Thyroid gland (tissue), 4 donors: ENCODE results near the gene HSD17B1.

Source experiments
- POLR2A ChIP-seq, 2 donors: fragments of 450-650 bp; IDR thresholded peaks; one replicate each; pipeline ENCODE4 v1.6.1; 2017; ENCODE audit warnings: antibody characterized with exemption in 2 of 2, mild to moderate bottlenecking in 2 of 2, moderate library complexity in 1 of 2
- TF ChIP-seq, protein P1 (sequence below), 6 experiments: fragments of 200-600 bp in 3 of 6; fragments of 450-650 bp in 3 of 6; sonication (generic) in 3 of 6; IDR thresholded peaks; one replicate each; pipeline ENCODE4 v1.5.1; 2016 to 2019; ENCODE audit warnings: antibody characterized with exemption in 6 of 6, mild to moderate bottlenecking in 2 of 6, inconsistent platforms in 1 of 6, moderate library complexity in 1 of 6

DNA sequence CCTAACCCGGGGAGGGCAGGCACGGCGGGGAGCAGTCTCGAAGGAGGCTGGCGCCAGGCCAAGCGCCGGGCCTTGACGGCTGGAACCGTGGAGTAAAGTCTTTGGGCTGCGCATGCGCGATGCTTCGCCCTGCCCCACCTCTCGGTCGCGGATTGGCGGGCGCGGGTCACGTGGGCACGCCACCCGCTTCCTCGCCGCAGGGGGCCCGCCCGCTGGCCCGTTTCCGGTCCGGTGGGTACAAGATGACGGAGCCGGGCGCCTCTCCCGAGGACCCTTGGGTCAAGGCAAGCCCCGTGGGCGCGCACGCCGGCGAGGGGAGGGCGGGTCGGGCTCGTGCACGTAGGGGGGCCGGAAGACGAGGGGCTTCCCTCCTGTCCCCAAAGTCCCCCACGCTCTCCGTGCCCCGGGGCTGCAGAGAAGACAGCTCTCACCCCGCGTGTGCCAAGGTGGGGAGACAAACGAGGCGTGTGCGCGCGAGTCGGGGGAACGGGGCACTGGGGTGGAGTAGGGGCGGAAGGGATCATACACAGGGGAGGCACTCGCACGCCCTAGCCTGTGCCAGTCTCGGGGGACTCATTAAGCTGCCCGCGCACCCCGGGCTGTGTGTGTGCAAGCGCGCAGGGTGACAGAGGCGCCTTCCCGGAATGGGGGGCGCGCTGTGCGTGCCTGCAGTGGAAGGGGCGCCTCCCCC lies 14.3 kb downstream of the HSD17B1 start, which contains the start of gene MLX:
- TF ChIP-seq POLR2A (IDR thresholded peaks at IDR 0.05), result peak in 1 of 2 donors; percentile 76
- TF ChIP-seq, protein P1, sequence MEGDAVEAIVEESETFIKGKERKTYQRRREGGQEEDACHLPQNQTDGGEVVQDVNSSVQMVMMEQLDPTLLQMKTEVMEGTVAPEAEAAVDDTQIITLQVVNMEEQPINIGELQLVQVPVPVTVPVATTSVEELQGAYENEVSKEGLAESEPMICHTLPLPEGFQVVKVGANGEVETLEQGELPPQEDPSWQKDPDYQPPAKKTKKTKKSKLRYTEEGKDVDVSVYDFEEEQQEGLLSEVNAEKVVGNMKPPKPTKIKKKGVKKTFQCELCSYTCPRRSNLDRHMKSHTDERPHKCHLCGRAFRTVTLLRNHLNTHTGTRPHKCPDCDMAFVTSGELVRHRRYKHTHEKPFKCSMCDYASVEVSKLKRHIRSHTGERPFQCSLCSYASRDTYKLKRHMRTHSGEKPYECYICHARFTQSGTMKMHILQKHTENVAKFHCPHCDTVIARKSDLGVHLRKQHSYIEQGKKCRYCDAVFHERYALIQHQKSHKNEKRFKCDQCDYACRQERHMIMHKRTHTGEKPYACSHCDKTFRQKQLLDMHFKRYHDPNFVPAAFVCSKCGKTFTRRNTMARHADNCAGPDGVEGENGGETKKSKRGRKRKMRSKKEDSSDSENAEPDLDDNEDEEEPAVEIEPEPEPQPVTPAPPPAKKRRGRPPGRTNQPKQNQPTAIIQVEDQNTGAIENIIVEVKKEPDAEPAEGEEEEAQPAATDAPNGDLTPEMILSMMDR (IDR thresholded peaks at IDR 0.05), result no peak
